ENCODE results near the gene SARS1.

SARS1 gene

DNA sequence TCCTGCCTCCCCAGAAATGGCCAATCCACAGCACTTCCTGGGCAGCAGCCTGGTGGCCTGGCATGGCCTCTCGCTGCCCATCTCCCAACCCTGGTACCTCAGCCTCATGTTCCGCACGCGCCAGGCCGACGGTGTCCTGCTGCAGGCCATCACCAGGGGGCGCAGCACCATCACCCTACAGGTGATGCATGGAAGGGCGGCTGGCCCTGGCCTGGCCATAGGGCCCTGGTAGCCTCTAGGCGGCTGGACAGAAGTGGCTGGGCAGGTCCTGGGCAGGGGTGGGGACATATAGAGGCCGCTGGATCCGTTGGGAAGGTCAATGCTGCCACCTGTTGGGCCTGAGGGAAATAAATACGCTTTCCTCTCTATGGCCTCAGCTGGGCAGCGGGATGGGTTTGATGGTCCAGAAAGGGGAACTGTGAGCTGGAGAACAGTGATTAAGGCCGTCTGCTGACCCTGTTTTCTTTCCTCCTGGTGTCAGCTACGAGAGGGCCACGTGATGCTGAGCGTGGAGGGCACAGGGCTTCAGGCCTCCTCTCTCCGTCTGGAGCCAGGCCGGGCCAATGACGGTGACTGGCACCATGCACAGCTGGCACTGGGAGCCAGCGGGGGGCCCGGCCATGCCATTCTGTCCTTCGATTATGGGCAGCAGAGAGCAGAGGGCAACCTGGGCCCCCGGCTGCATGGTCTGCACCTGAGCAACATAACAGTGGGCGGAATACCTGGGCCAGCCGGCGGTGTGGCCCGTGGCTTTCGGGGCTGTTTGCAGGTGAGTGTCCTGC is 50.1 kb downstream of the SARS1 start:
- DNase-seq = peak; percentile 65

DNA sequence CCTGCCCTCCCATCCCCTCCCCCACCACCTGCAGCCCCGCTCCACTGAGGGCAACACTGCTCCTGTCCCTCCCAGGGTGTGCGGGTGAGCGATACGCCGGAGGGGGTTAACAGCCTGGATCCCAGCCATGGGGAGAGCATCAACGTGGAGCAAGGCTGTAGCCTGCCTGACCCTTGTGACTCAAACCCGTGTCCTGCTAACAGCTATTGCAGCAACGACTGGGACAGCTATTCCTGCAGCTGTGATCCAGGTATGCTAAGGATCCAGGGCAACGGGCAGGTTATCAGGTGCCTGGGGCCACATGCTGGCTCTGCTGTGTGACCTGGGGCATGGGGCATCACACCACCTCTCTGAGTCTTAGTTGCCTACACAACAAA is 50.6 kb downstream of the SARS1 start:
- no peak for DNase-seq

DNA sequence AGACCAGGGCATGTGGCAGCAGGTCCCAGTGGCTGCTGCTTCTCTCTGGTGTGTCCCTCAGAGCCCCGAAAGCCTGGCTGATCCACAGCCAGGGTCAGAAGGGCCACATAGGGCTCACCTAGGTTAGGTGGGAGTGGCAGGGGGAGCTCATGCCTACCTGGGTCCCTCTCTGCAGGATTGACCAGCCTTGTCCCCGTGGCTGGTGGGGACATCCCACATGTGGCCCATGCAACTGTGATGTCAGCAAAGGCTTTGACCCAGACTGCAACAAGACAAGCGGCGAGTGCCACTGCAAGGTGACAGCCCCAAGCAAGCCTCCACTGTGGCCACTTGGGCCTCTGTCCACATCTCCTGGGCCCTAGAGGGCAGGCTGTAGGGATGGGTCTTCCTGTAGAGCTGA is 51.3 kb downstream of the SARS1 start:
- no peak for DNase-seq

DNA sequence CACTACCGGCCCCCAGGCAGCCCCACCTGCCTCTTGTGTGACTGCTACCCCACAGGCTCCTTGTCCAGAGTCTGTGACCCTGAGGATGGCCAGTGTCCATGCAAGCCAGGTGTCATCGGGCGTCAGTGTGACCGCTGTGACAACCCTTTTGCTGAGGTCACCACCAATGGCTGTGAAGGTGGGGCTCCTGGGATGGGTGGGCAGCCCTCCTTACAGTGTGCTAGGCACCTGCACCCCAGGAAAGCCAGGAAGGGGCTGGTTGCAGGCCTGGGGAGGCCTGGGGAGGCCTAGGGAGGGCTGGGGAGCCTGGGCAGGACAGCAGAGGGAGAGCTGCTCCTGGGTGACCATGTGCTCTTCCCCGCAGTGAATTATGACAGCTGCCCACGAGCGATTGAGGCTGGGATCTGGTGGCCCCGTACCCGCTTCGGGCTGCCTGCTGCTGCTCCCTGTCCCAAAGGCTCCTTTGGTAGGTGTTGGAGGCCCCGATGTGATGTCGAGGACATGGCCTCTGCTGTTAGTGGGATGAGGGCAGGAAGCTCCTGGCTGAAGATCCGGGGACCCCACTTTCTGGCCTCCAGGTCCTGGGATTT is 52.1 kb downstream of the SARS1 start:
- DNase-seq = no peak

DNA sequence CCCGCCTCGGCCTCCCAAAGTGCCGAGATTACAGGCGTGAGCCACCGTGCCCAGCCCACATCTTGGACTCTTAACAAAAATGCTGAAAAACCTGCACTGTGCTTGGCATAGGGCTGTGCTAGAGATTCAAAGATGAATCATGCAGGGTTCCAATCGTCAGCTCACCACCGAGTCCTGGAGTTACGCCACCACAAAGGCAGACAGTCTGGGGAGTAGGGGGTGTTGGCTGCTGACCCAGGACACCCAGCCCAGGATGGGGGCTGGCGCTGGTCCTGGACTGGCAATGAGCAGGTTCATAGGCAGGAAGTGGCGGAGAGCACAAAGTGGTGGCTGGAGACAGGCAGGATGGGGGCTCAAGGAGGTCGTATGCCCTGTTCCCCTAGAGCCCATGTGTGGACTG is 53.2 kb downstream of the SARS1 start:
- peak; percentile 73 for DNase-seq

DNA sequence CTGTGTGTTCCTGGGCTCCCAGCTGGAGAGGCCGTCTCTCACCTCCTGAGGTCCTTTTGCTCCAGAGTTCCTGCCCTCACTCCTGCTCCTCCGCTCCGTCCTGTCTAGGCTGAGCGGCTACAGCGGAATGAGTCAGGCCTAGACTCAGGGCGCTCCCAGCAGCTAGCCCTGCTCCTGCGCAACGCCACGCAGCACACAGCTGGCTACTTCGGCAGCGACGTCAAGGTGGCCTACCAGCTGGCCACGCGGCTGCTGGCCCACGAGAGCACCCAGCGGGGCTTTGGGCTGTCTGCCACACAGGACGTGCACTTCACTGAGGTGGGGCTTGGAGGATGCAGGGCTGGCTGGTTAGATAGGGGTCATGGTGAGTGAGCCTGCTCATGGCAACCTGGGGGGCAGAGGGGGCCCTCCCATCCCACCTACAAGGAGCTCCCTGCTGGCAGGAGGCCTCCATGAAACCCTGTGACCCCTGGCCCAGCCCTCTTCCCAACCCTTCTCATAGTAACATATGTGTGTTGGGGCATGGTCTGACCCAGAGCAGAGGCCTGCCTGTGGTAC is 54.1 kb downstream of the SARS1 start:
- no peak for DNase-seq

DNA sequence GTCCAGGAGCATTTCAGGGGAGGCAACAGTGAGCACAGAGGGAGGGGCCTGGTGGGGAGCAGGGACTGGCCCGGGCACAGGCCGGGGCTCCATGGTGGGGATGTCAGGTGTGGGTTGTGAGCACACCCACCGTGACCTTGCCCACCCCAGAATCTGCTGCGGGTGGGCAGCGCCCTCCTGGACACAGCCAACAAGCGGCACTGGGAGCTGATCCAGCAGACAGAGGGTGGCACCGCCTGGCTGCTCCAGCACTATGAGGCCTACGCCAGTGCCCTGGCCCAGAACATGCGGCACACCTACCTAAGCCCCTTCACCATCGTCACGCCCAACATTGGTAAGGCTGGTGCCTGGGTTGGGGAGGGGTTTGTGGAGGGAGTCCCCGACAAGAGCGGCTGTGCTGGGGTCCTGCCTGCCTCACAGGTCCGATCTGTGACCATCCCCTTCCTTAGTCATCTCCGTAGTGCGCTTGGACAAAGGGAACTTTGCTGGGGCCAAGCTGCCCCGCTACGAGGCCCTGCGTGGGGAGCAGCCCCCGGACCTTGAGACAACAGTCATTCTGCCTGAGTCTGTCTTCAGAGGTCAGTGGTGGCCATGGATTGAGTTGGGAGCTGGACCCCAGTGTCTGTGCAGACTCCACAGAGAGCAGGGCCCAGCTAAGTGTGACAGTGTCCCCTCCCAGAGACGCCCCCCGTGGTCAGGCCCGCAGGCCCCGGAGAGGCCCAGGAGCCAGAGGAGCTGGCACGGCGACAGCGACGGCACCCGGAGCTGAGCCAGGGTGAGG is 54.9 kb downstream of the SARS1 start:
- no peak for DNase-seq

DNA sequence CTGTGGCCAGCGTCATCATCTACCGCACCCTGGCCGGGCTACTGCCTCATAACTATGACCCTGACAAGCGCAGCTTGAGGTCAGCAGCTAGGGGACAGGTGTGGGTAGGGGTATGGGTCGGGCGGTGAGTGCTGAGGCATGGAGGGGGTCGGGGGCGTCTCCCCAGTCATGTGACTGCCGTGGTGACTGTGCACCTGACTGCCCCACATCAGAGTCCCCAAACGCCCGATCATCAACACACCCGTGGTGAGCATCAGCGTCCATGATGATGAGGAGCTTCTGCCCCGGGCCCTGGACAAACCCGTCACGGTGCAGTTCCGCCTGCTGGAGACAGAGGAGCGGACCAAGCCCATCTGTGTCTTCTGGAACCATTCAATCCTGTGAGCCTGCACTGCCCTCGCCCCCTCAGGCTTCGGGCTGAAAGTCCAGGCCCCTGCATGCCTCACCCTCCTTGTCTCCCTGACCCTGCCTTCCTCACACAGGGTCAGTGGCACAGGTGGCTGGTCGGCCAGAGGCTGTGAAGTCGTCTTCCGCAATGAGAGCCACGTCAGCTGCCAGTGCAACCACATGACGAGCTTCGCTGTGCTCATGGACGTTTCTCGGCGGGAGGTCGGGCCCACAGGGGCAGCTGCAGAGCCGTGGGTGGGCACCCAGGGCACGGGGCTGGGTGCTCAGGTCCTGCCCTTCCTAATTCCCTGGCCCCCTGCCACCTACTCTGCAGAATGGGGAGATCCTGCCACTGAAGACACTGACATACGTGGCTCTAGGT is 55.7 kb downstream of the SARS1 start:
- DNase-seq = no peak

DNA sequence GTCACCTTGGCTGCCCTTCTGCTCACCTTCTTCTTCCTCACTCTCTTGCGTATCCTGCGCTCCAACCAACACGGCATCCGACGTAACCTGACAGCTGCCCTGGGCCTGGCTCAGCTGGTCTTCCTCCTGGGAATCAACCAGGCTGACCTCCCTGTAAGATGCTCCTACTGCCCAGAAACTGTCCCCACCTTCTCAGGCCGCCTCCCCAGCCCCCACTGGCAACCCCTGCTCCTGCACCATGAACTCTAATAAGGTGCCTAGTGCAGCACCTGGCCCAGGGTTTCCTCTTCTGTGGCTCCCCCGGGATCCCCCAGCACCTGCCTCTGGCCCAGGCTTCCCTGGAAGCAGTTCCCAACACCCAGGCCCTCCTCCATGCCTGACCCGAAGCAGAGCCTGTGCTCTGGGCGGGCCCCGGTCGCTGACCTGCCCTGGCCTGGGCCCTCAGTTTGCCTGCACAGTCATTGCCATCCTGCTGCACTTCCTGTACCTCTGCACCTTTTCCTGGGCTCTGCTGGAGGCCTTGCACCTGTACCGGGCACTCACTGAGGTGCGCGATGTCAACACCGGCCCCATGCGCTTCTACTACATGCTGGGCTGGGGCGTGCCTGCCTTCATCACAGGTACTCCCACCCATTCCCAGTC is 56.4 kb downstream of the SARS1 start:
- no peak for DNase-seq

DNA sequence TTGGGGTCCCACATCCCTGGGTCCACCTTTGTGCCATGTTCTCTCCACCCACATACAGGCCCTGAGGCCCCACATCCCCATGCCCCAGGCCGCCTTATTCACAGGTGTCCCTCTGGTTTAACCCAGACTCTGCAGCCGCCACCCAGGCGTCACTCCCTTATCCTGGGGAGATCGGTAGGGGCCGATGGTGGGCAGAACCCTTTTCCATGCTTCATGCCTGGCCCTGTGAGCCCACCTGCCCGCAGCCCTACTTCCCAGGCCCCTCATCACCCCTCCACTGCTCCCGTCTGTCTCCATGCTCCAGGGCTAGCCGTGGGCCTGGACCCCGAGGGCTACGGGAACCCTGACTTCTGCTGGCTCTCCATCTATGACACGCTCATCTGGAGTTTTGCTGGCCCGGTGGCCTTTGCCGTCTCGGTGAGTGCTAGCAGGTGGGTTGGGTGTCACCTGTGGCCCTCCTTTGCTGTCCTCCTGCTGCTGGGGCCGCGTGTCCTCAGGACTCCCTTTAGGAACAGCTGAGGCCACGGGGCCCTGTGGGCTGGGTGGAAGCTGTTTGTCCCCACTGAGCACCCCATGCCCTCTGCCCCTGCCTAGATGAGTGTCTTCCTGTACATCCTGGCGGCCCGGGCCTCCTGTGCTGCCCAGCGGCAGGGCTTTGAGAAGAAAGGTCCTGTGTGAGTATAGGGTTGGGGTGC is 57.1 kb downstream of the SARS1 start:
- no peak for DNase-seq

DNA sequence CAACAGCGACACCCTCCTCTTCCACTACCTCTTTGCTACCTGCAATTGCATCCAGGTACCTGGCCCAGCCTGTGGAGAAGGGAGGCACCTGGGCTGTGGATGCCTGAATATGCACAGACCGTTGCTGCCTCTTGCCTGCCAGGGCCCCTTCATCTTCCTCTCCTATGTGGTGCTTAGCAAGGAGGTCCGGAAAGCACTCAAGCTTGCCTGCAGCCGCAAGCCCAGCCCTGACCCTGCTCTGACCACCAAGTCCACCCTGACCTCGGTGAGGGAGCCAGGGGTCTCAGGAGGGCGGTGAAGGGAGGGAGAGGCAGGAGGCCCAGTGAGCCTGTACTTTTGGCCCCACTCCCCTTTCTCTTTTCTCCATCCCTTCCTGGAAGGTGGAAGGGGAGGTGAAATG is 57.7 kb downstream of the SARS1 start:
- no peak for DNase-seq

DNA sequence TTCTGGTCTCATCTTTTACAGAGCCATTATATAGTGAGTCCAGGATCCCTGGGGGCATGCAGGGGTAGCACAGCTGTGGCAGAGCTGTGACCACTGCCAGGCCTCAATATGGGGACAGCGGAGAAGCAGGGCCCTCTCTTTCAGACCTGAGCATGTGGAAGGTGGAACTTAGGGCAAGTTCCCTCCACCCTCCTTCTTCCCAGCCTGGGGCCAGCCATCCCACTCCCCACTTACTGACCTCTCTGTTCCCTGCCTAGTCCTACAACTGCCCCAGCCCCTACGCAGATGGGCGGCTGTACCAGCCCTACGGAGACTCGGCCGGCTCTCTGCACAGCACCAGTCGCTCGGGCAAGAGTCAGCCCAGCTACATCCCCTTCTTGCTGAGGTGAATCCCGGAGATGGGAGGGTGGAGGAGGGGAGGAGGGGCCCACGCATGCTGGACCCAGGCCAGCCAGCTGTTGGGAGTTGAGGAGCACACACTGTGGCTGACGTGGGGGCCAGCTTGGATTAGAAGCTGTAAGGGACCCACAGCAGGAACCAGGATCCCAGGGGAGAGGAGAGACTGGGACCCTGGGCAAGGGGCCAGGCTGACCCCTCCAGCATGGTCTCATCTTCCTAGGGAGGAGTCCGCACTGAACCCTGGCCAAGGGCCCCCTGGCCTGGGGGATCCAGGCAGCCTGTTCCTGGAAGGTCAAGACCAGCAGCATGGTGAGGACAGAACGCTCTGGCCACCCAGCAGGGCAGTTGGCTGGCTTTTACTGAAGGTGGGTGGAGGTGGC is 58.5 kb downstream of the SARS1 start:
- DNase-seq = no peak

DNA sequence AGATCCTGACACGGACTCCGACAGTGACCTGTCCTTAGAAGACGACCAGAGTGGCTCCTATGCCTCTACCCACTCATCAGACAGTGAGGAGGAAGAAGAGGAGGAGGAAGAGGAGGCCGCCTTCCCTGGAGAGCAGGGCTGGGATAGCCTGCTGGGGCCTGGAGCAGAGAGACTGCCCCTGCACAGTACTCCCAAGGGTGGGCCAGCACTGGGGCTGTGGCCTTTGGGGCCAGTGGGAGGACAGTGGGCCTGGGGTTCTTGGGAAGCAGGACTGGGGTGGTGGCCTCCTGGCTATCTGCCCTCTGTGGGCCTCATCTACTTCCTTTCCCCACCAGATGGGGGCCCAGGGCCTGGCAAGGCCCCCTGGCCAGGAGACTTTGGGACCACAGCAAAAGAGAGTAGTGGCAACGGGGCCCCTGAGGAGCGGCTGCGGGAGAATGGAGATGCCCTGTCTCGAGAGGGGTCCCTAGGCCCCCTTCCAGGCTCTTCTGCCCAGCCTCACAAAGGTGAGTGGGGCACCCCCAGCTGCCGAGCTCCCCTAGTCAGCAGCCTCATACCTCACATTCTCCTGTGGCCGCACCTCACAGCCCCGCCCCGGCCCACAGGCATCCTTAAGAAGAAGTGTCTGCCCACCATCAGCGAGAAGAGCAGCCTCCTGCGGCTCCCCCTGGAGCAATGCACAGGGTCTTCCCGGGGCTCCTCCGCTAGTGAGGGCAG is 59.3 kb downstream of the SARS1 start:
- no peak for DNase-seq

DNA sequence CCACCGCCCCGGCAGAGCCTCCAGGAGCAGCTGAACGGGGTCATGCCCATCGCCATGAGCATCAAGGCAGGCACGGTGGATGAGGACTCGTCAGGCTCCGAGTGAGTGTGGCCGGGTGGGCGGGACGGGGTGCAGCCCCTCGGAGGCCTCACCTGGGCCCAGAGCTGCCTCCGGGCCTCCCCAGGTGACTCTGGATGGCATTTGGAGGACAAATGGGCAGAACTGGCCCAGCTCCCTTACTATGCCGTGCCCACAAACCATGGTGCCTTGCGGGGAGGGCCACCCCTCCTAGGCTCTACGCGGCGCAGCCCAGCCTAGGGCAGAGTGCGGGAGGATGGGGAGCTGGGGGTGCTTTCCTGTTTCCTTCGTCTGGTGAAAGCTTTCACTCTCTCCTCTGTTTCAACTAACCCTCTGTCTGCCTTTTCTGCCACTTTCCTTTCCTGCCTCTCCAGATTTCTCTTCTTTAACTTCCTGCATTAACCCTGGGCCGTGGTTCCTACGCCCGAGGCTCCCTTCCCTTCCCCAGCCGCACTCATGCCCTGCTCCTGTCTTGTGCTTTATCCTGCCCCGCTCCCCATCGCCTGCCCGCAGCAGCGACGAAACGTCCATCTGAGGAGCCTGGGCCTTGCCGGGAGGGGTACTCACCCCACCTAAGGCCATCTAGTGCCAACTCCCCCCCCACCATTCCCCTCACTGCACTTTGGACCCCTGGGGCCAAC is 60.0 kb downstream of the SARS1 start:
- DNase-seq = no peak

DNA sequence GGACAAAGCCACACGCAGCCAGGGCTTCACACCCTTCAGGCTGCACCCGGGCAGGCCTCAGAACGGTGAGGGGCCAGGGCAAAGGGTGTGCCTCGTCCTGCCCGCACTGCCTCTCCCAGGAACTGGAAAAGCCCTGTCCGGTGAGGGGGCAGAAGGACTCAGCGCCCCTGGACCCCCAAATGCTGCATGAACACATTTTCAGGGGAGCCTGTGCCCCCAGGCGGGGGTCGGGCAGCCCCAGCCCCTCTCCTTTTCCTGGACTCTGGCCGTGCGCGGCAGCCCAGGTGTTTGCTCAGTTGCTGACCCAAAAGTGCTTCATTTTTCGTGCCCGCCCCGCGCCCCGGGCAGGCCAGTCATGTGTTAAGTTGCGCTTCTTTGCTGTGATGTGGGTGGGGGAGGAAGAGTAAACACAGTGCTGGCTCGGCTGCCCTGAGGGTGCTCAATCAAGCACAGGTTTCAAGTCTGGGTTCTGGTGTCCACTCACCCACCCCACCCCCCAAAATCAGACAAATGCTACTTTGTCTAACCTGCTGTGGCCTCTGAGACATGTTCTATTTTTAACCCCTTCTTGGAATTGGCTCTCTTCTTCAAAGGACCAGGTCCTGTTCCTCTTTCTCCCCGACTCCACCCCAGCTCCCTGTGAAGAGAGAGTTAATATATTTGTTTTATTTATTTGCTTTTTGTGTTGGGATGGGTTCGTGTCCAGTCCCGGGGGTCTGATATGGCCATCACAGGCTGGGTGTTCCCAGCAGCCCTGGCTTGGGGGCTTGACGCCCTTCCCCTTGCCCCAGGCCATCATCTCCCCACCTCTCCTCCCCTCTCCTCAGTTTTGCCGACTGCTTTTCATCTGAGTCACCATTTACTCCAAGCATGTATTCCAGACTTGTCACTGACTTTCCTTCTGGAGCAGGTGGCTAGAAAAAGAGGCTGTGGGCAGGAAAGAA is 61.1 kb downstream of the SARS1 start:
- peak; percentile 67 for DNase-seq

DNA sequence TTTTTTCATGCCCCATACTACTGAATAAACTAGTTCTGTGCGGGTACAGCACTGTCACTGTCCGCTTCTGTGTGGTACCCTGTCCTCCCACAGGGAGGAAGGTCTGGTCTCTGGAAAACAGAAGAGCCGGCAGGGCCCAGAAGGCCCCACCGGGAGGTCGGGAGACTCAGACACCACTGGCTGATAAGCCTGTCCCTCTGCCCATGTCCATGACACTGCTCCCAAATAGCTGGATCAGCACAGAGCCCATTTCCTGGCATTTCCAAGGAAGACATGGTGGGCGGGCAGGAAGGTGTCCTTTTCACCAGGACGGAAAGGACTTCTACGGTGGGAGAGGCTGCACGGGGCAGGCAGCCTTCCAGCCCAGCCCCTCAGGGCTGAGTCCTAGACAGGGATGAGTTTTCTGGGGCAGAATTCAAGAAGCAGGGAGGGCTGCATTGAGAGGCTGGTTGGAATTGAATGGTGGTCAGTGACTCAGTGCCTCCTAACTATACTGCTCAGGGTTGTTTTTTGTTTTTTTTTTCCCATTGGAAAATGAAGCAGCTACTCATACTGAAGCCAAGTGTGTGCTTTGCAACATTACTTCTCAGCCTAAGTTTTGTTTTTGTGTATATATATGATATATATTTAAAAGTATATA is 62.1 kb downstream of the SARS1 start:
- peak; percentile 72 for DNase-seq

DNA sequence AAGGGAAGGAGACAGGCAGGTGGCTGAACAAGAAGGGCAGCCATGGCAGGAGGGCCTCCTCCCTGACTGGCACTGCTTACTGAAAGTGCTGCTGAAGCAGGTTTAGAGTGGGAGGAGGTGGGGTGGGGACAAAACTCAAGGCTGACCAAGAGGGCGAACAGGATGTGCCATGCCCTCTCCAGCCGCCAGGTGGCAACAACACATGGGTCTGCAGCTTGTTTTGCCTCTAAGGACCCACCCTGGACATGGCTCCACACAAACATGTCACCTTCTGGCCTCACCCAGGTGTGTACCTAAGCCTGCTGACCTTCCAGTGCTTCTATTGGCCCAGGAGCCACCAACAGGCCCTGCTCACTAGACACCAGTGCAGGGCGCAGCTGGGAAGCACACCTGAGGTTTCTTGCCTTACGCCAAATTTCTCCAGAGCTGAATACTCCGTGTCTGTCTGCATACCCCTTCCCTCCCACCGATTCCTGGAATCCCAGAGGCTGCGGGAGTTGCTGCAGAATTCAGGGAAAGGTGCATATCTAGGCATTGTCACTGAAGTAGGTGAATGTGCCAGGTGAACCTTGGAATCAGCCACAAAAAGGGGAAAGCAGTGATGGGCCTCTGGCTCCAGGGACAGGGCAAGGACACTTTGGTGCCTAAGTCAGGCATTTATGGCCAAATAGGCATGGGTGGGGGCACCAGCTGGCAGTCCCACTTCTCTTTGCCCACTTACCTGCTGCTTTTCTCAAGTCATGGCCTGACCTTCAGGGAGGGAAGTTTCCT is 63.9 kb downstream of the SARS1 start:
- DNase-seq = peak; percentile 57

Data from fibroblast of upper back skin (primary cell).